Calu3 (cell line): ENCODE measurements around the gene LRRTM2. TPM values are rescaled to one million over a fixed set of nuclear protein-coding genes. Genes with fewer than 3 reads are reported as not detected.
"Not testable (repeated sequence)": the region's sequence is repeated elsewhere in the genome, so short reads cannot be mapped to it uniquely, and the experiment has no call there.

ENCODE experiments used
- BruUV-seq: library from RNA; stranded (reverse); fragments of 400-500 nt; replicated peaks from 2 replicates; lab custom pipeline; 2021; lab: Mats Ljungman, UMichigan
- CTCF ChIA-PET: fragments of 300-600 bp; sonication (Branson Sonifier 250); formaldehyde crosslinking; loops from one replicate; lab custom pipeline; 2022; ENCODE audit warnings: antibody characterized with exemption; lab: Charles Lee
- DNase-seq: peaks from one replicate; pipeline ENCODE4 v3.0.0; 2022
- H3K27ac Mint-ChIP-seq: one replicate; pipeline ENCODE4 v1.8.0; 2022; ENCODE audit warnings: mixed read lengths; ENCODE audit not compliant: unreplicated experiment
- H3K27me3 Mint-ChIP-seq: one replicate; pipeline ENCODE4 v1.8.0; 2022; ENCODE audit warnings: mixed read lengths; ENCODE audit not compliant: unreplicated experiment
- H3K36me3 Mint-ChIP-seq: one replicate; pipeline ENCODE4 v1.8.0; 2022; ENCODE audit warnings: mild to moderate bottlenecking, moderate library complexity, mixed read lengths; ENCODE audit not compliant: insufficient read depth, unreplicated experiment
- H3K4me1 Mint-ChIP-seq: one replicate; pipeline ENCODE4 v1.8.0; 2022; ENCODE audit warnings: mild to moderate bottlenecking, low read depth, mixed read lengths; ENCODE audit not compliant: unreplicated experiment
- H3K4me3 Mint-ChIP-seq: one replicate; pipeline ENCODE4 v1.8.0; 2022; ENCODE audit warnings: mild to moderate bottlenecking, low read depth, moderate library complexity, mixed read lengths; ENCODE audit not compliant: unreplicated experiment
- H3K9me3 Mint-ChIP-seq: one replicate; pipeline ENCODE4 v1.8.0; 2022; ENCODE audit warnings: low read depth, mixed read lengths; ENCODE audit not compliant: unreplicated experiment
- intact Hi-C: fragments of 100-400 bp; cut with micrococcal nuclease; formaldehyde crosslinking; loops from one replicate; pipeline ENCODE4 v1.10.0; 2022; ENCODE audit not compliant: unreplicated experiment
- total RNA-seq: library from RNA; stranded (reverse); gene quantifications from 2 replicates; pipeline ENCODE4 v1.2.3, GENCODE V29; 2022
- TF ChIP-seq, protein P1 (sequence below): fragments of 200-600 bp; IDR thresholded peaks from one replicate; pipeline ENCODE4 v1.8.0; 2022; ENCODE audit warnings: antibody characterized with exemption; ENCODE audit not compliant: unreplicated experiment

Gene LRRTM2
- total RNA-seq, 1 experiment from 2014 or later = not detected

DNA sequence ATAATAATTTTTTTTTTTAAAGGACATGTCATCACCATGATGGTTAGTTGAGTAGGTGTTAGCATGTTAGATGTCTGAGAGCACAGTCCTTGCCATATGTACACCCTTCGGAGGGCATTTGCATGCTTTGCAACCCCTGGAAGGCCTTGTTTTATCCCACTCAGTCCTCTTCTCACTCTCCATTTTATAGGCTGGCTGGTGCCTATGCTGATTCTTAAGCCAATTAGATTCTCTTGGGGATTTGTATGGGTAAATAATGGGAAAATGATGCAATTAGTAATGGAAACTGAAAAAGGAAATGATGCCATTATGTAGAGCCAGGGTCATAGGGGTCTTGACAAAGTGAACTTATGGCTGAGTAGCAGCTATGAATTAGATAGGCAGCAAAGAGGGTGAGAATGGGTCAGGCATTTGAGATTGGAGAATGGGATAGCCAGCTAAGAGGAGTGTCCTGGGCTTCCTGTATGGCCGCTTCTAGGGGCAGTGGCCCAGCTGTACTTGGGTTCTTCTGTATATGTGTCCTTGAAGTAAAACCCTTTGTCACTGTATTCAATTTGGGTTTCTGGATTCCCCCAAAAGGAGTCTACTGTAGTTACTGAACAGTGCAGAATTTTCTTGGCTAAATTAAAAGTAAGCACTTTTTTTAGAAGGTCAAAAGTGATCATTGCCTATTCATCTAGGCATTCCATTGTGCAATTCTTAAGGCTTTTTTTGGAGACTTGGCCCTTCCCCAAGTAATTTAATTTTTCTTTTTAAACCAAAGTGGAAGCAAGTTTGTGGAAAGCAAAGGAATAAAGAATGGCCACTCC lies 31.6 kb downstream of the LRRTM2 start:
- no peak for DNase-seq
- H3K27me3 Mint-ChIP-seq = no peaks in the 10 kb centered on the region
- BruUV-seq = no TSS peak
- H3K4me3 Mint-ChIP-seq = no peak overlapping the region
- TF ChIP-seq, protein P1, sequence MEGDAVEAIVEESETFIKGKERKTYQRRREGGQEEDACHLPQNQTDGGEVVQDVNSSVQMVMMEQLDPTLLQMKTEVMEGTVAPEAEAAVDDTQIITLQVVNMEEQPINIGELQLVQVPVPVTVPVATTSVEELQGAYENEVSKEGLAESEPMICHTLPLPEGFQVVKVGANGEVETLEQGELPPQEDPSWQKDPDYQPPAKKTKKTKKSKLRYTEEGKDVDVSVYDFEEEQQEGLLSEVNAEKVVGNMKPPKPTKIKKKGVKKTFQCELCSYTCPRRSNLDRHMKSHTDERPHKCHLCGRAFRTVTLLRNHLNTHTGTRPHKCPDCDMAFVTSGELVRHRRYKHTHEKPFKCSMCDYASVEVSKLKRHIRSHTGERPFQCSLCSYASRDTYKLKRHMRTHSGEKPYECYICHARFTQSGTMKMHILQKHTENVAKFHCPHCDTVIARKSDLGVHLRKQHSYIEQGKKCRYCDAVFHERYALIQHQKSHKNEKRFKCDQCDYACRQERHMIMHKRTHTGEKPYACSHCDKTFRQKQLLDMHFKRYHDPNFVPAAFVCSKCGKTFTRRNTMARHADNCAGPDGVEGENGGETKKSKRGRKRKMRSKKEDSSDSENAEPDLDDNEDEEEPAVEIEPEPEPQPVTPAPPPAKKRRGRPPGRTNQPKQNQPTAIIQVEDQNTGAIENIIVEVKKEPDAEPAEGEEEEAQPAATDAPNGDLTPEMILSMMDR = no peak
- no peaks in the 10 kb centered on the region for H3K9me3 Mint-ChIP-seq
- CTCF ChIA-PET = no interaction called here
- peak overlapping the region; percentile 52 for H3K27ac Mint-ChIP-seq
- H3K4me1 Mint-ChIP-seq = peaks cover 49% of the 10 kb centered on the region
- peaks cover 41% of the 10 kb centered on the region for H3K36me3 Mint-ChIP-seq
- intact Hi-C loops = no loop called here

DNA sequence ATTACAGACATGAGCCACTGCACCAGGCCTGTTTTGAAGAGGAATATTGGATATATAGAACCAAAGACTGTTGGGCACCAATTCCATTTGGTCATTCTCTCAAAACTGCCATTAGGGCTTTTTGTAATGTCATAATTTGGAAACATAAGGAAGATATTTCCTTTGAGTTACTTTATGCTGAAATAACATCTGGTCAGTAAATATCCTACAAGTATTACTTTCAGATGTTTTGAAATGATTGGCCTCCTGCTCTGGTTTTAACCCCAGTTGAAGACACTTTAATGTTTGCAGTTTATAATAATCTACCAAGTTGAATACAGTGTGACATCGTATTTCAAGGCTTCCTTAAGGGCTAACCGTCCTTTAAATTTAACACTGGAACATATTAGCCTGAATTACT lies 33.6 kb downstream of the LRRTM2 start:
- Mint-ChIP-seq H3K27me3 (no peaks in the 10 kb centered on the region), H3K27ac (no peak overlapping the region), H3K4me1 (peaks cover 41% of the 10 kb centered on the region), H3K36me3 (peaks cover 33% of the 10 kb centered on the region), H3K4me3 (no peak overlapping the region), H3K9me3 (no peaks in the 10 kb centered on the region)
- BruUV-seq = no TSS peak
- TF ChIP-seq, protein P1 = no peak
- intact Hi-C loops = no loop called here
- CTCF ChIA-PET = no interaction called here
- no peak for DNase-seq

DNA sequence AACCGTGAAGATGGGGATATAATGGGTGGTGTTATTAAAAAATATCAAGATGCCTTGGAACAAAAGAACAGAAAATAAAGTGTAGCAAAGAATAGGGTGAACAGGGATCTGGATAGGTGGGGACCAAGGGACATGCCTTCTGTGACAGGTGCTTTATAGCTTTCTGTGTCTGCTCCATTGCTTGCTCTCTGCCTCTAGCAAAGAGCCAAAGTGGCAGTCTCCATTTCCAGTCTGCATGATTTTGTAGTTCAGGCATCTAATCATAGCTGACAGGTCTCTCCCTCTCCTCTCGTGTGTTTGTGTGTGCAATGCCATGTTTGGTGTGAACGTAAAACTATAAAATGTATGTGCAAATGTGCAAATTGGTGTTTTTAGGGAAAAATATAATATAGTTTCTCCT lies 35.0 kb downstream of the LRRTM2 start:
- TF ChIP-seq, protein P1 = no peak
- CTCF ChIA-PET = interaction anchor here (0.7 kb wide), 1 partner anchor 26 kb away, joined by 3 read pairs; no protein-coding TSS in a partner anchor
- Mint-ChIP-seq H3K27me3 (no peaks in the 10 kb centered on the region), H3K4me1 (peaks cover 36% of the 10 kb centered on the region), H3K27ac (no peak overlapping the region), H3K36me3 (peaks cover 37% of the 10 kb centered on the region), H3K9me3 (no peaks in the 10 kb centered on the region), H3K4me3 (no peak overlapping the region)
- no TSS peak for BruUV-seq
- intact Hi-C loops = no loop called here
- no peak for DNase-seq

DNA sequence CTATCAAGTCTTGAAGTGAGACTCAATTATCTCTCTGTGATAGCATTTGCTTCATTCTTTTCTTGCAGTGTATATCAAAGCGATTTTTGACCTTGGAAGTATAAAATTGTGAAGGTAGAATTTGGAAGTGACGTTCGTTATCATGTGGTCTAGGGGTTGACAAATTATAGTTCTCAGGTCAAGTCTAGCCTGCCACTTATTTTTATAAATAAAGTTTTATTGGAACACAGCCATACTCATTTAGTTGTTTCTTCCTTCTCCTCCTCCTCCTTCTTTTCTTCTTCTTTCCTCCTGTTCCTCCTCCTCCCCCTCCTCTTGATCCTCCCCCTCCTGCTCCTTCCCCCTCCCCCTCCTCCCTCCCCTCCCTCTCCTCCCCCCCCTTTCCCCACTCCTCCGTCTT lies 38.0 kb downstream of the LRRTM2 start:
- peaks cover 33% of the 10 kb centered on the region for H3K4me1 Mint-ChIP-seq
- no peak overlapping the region for H3K27ac Mint-ChIP-seq
- peaks cover 31% of the 10 kb centered on the region for H3K36me3 Mint-ChIP-seq
- no peaks in the 10 kb centered on the region for H3K27me3 Mint-ChIP-seq
- no peak for DNase-seq
- TF ChIP-seq, protein P1 = no peak
- CTCF ChIA-PET = no interaction called here
- intact Hi-C loops = no loop called here
- no peak overlapping the region for H3K4me3 Mint-ChIP-seq
- no TSS peak for BruUV-seq
- H3K9me3 Mint-ChIP-seq = no peaks in the 10 kb centered on the region

DNA sequence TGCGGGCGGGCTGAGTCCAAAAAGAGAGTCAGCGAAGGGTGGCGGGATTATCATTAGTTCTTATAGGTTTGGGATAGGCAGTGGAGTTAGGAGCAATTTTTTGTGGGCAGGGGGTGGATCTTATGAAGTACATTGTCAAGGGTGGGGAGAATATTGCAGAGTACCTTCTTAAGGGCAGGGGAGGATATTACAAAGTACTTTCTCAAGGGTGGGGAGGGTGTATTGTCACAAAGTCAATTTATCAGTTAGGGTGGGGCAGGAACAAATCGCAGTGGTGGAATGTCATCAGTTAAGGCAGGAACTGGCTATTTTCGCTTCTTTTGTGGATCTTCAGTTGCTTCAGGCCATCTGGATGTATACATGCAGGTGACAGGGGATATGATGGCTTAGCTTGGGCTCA lies 40.3 kb downstream of the LRRTM2 start:
- H3K27ac Mint-ChIP-seq, DNase-seq, H3K4me3 Mint-ChIP-seq, CTCF ChIA-PET, intact Hi-C loops, H3K9me3 Mint-ChIP-seq, H3K27me3 Mint-ChIP-seq, BruUV-seq: not testable (repeated sequence)
- Mint-ChIP-seq H3K4me1 (peaks cover 43% of the 10 kb centered on the region), H3K36me3 (peaks cover 24% of the 10 kb centered on the region)
